ENCODE data around the gene ANXA5.

Gene ANXA5

DNA sequence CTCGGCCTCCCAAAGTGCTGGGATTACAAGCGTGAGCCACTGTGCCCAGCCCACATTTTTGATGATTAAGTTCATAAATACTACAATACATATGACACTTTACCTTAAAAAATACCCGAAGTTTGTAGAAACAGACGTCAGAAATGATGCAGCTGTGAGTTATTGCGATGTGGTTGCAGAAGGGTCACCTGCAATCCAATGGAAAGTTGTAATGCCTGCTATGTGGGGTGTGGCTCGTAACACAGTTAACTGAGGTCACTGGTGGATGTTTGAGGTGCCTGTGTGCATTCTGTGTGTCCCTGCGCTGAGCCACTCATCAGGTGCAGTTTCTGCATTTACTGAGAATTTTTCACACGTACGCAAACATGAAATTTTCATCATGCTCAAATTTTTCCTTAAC, 64.1 kb downstream of the ANXA5 start:
- no peak for DNase-seq

Measured in NCI-H510A (cell line).